SK-N-MC (cell line): ENCODE data around the gene FAM168A.

ENCODE experiments used
- EZH2 ChIP-seq: fragments of 200-600 bp; sonication (generic); IDR thresholded peaks from one replicate; pipeline ENCODE4 v1.6.1; 2017; ENCODE audit warnings: antibody characterized with exemption
- FOXP2 ChIP-seq: optimal IDR thresholded peaks from 2 replicates; pipeline ENCODE3; 2011; ENCODE audit warnings: mild to moderate bottlenecking, moderate library complexity; ENCODE audit not compliant: insufficient read depth; ENCODE audit errors: extremely low read length, control extremely low read depth
- POLR2AphosphoS5 ChIP-seq: IDR thresholded peaks from 2 replicates; pipeline ENCODE4 v1.6.1; 2012; ENCODE audit warnings: mild to moderate bottlenecking, low read depth, low read length, borderline replicate concordance

GRCh38 chr11:73384125-73384441 lies 213.8 kb downstream of the FAM168A start:
- TF ChIP-seq POLR2AphosphoS5 (no peak), EZH2 (no peak), FOXP2 (no peak)
